PC-3 (cell line): ENCODE measurements around the gene ZDHHC6. TPM values are rescaled to one million over a fixed set of nuclear protein-coding genes. Genes with fewer than 3 reads are reported as not detected.

Experiments
- ATAC-seq: fragments of 200-7000 bp; cut with Tn5 transposase; 2 replicates; pipeline ENCODE4 v1.9.1; 2020; ENCODE audit warnings: mild to moderate bottlenecking, moderate library complexity
- BruUV-seq: library from RNA; stranded (reverse); fragments of 400-500 nt; replicated peaks from 2 replicates; lab custom pipeline; 2021; lab: Mats Ljungman, UMichigan
- CTCF ChIA-PET: fragments of 300-600 bp; sonication (Branson Sonifier 250); formaldehyde crosslinking; loops from one replicate; lab custom pipeline; 2022; ENCODE audit warnings: antibody characterized with exemption; lab: Charles Lee
- POLR2A ChIA-PET: fragments of 300-600 bp; sonication (Branson Sonifier 250); formaldehyde crosslinking; loops from one replicate; lab custom pipeline; 2022; ENCODE audit warnings: antibody characterized with exemption; ENCODE audit not compliant: unreplicated experiment; lab: Charles Lee
- DNase-seq: peaks from one replicate; pipeline ENCODE4 v3.0.0-alpha.2; 2015
- H2AFZ ChIP-seq: fragments of 300-600 bp; sonication (generic); 2 replicates; pipeline ENCODE4 v1.6.0; 2016; ENCODE audit warnings: antibody characterized with exemption, low read length
- H3F3A ChIP-seq: fragments of 300-600 bp; sonication (generic); one replicate; pipeline ENCODE4 v1.6.0; 2017; ENCODE audit warnings: antibody characterized with exemption, low read length, control low read depth, mild to moderate bottlenecking; ENCODE audit not compliant: unreplicated experiment
- H3K27ac ChIP-seq: fragments of 300-600 bp; sonication (generic); 2 replicates; pipeline ENCODE4 v1.5.1; 2016; ENCODE audit warnings: mild to moderate bottlenecking, low read length
- H3K27me3 ChIP-seq: fragments of 300-600 bp; sonication (generic); 2 replicates; pipeline ENCODE4 v1.6.1; 2016; ENCODE audit warnings: low read length, mixed read lengths
- H3K36me3 ChIP-seq: fragments of 300-600 bp; sonication (generic); 2 replicates; pipeline ENCODE4 v1.6.1; 2016; ENCODE audit warnings: low read depth, mixed run types, low read length, mixed read lengths
- H3K4me1 ChIP-seq: fragments of 300-600 bp; sonication (generic); 2 replicates; pipeline ENCODE4 v1.5.1; 2016; ENCODE audit warnings: low read length; ENCODE audit not compliant: insufficient read depth
- H3K4me2 ChIP-seq: fragments of 300-600 bp; sonication (generic); 2 replicates; pipeline ENCODE4 v1.6.0; 2016; ENCODE audit warnings: low read length
- H3K4me3 ChIP-seq: fragments of 300-600 bp; sonication (generic); 2 replicates; pipeline ENCODE4 v1.5.1; 2016; ENCODE audit warnings: mild to moderate bottlenecking, low read length, mixed read lengths
- H3K79me2 ChIP-seq: fragments of 300-600 bp; sonication (generic); 2 replicates; pipeline ENCODE4 v1.6.1; 2017; ENCODE audit warnings: low read length, mixed read lengths
- H3K9ac ChIP-seq: fragments of 300-600 bp; sonication (generic); 2 replicates; pipeline ENCODE4 v1.6.0; 2016; ENCODE audit warnings: mild to moderate bottlenecking, low read length
- H3K9me2 ChIP-seq: fragments of 300-600 bp; sonication (generic); replicated peaks from 2 replicates; pipeline ENCODE4 v1.6.1; 2016; ENCODE audit warnings: mixed run types, low read length, mixed read lengths
- H3K9me3 ChIP-seq: fragments of 300-600 bp; sonication (generic); 2 replicates; pipeline ENCODE4 v1.6.1; 2016; ENCODE audit warnings: low read length, mixed read lengths
- H4K20me1 ChIP-seq: fragments of 300-600 bp; sonication (generic); 2 replicates; pipeline ENCODE4 v1.6.1; 2016; ENCODE audit warnings: low read length, mixed read lengths
- EZH2 ChIP-seq: fragments of 300-600 bp; sonication (generic); IDR thresholded peaks from one replicate; pipeline ENCODE4 v1.6.1; 2017; ENCODE audit warnings: antibody characterized with exemption, mild to moderate bottlenecking, low read length; ENCODE audit not compliant: unreplicated experiment
- EZH2phosphoT487 ChIP-seq: fragments of 300-600 bp; sonication (generic); IDR thresholded peaks from 2 replicates; pipeline ENCODE4 v1.6.1; 2018; ENCODE audit warnings: mild to moderate bottlenecking, antibody characterized with exemption, low read length, borderline replicate concordance
- intact Hi-C: fragments of 100-400 bp; cut with micrococcal nuclease; formaldehyde crosslinking; loops from 2 replicates; pipeline ENCODE4 v1.9.0; 2023
- total RNA-seq: library from RNA; depleted of rRNA; stranded (reverse); fragments of >200 nt; gene quantifications from 2 replicates; pipeline ENCODE4 v1.2.3, GENCODE V29; 2014
- TF ChIP-seq, protein P1 (sequence below): fragments of 300-600 bp; sonication (generic); conservative IDR thresholded peaks from 2 replicates; pipeline ENCODE4 v1.5.1; 2017; ENCODE audit warnings: antibody characterized with exemption, low read depth, mild to moderate bottlenecking, low read length

ZDHHC6 gene
- total RNA-seq, 1 experiment from 2014 or later, result 17.7 TPM

- intact Hi-C loops, result no loop called here
- no peaks in the 10 kb centered on the region for H3K36me3 ChIP-seq
- H3K27ac ChIP-seq, result no peak overlapping the region
- POLR2A ChIA-PET, result no interaction called here
- CTCF ChIA-PET, result no interaction called here
- no peaks in the 10 kb centered on the region for H3K9me3 ChIP-seq
- BruUV-seq, result no TSS peak
- DNase-seq (no peak), ATAC-seq (no peak)
- no peaks in the 10 kb centered on the region for H3K27me3 ChIP-seq
- H3K4me1 ChIP-seq, result peaks cover 11% of the 10 kb centered on the region
- no peaks in the 10 kb centered on the region for H3F3A ChIP-seq
- H3K79me2 ChIP-seq, result no peaks in the 10 kb centered on the region
- no peak overlapping the region for H3K9ac ChIP-seq
- no peaks in the 10 kb centered on the region for H3K9me2 ChIP-seq
- TF ChIP-seq, protein P1, sequence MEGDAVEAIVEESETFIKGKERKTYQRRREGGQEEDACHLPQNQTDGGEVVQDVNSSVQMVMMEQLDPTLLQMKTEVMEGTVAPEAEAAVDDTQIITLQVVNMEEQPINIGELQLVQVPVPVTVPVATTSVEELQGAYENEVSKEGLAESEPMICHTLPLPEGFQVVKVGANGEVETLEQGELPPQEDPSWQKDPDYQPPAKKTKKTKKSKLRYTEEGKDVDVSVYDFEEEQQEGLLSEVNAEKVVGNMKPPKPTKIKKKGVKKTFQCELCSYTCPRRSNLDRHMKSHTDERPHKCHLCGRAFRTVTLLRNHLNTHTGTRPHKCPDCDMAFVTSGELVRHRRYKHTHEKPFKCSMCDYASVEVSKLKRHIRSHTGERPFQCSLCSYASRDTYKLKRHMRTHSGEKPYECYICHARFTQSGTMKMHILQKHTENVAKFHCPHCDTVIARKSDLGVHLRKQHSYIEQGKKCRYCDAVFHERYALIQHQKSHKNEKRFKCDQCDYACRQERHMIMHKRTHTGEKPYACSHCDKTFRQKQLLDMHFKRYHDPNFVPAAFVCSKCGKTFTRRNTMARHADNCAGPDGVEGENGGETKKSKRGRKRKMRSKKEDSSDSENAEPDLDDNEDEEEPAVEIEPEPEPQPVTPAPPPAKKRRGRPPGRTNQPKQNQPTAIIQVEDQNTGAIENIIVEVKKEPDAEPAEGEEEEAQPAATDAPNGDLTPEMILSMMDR, result no peak
- TF ChIP-seq EZH2 (no peak), EZH2phosphoT487 (no peak)
- H2AFZ ChIP-seq, result no peak overlapping the region
- no peaks in the 10 kb centered on the region for H4K20me1 ChIP-seq
- no peak overlapping the region for H3K4me3 ChIP-seq
- no peak overlapping the region for H3K4me2 ChIP-seq
Observed at GRCh38 chr10:112395809-112396530, 50.7 kb downstream of the ZDHHC6 start.

- Histone ChIP-seq H3K79me2 (no peaks in the 10 kb centered on the region), H3K9ac (no peak overlapping the region), H3K4me2 (no peak overlapping the region), H3K9me2 (no peaks in the 10 kb centered on the region), H3K27me3 (no peaks in the 10 kb centered on the region), H3K4me1 (peaks cover 17% of the 10 kb centered on the region), H3K36me3 (no peaks in the 10 kb centered on the region), H3K27ac (no peak overlapping the region), H3F3A (no peaks in the 10 kb centered on the region), H3K4me3 (no peak overlapping the region), H2AFZ (no peak overlapping the region), H4K20me1 (no peaks in the 10 kb centered on the region), H3K9me3 (no peaks in the 10 kb centered on the region)
- no peak for TF ChIP-seq EZH2
- TF ChIP-seq EZH2phosphoT487, result no peak
- TF ChIP-seq, protein P1, result no peak
- ChIA-PET POLR2A (no interaction called here), CTCF (no interaction called here)
- intact Hi-C loops, result no loop called here
- DNase-seq (no peak), ATAC-seq (no peak)
- no TSS peak for BruUV-seq
Observed at GRCh38 chr10:112394475-112394875, 52.2 kb downstream of the ZDHHC6 start.

DNA sequence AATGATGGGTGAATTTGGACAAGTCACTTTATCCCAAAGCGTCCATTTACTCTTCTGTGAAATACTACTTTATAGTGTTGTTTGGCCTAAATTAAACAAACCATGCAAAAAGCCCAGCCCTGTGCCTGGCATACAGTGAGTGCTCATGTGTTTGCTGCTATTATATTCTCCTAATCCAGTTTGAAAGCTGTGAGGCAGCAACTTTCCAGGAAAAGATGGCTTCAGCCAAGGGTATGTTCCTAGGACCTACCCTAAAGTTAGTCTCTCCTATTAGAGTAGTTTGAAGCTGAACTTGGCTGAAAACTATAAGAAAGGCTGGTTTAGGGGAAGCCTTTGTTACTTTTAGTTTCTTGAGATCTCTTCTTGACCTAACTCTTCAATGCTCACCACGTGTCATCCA, 52.9 kb downstream of the ZDHHC6 start:
- H3K9me3 ChIP-seq, result no peaks in the 10 kb centered on the region
- no peaks in the 10 kb centered on the region for H3F3A ChIP-seq
- no TSS peak for BruUV-seq
- H3K27ac ChIP-seq, result no peak overlapping the region
- no peak overlapping the region for H3K4me3 ChIP-seq
- no peaks in the 10 kb centered on the region for H3K36me3 ChIP-seq
- POLR2A ChIA-PET, result no interaction called here
- no peak for DNase-seq
- no peak overlapping the region for H2AFZ ChIP-seq
- CTCF ChIA-PET, result no interaction called here
- H3K9me2 ChIP-seq, result no peaks in the 10 kb centered on the region
- H3K4me1 ChIP-seq, result peaks cover 23% of the 10 kb centered on the region
- no peaks in the 10 kb centered on the region for H3K27me3 ChIP-seq
- no peak for TF ChIP-seq EZH2
- no peak for TF ChIP-seq EZH2phosphoT487
- TF ChIP-seq, protein P1, result no peak
- H3K4me2 ChIP-seq, result no peak overlapping the region
- intact Hi-C loops, result no loop called here
- ATAC-seq, result no peak
- no peaks in the 10 kb centered on the region for H3K79me2 ChIP-seq
- H4K20me1 ChIP-seq, result no peaks in the 10 kb centered on the region
- H3K9ac ChIP-seq, result no peak overlapping the region
